ENCODE data around the gene GAREM1.

DNA sequence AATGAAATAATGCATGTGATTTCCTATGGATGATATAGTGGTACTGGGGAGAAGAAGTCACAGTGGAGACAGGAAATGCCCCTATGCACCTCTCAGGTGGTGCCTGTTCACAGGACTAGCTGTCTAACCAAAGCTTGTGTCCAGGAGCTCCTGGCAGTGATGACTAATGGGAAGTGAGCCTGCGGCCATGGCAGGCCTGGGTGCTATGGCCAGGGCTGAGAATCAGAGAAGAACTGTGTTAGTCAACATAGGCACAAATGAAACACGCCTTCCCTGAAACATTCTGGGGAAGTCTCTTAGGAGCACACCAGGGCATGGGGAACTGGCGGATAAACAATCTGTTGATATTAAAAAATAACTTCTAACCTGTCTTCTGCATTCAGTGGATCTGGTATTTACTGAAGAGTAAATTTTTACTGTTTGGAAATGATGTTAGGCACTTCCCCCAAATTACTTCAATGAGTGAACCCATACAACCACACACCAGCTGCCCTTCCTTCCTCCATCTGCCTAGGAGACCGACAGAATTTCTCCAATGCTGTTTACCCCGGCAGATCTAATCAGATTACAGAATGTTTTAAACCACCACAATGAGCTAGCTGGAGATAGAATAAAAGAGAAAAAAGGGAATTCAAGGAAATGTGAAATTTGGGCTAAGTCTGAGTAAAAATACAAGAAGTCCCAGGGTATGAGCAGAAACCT lies 213.4 kb downstream of the GAREM1 start:
- TF ChIP-seq, protein P1, sequence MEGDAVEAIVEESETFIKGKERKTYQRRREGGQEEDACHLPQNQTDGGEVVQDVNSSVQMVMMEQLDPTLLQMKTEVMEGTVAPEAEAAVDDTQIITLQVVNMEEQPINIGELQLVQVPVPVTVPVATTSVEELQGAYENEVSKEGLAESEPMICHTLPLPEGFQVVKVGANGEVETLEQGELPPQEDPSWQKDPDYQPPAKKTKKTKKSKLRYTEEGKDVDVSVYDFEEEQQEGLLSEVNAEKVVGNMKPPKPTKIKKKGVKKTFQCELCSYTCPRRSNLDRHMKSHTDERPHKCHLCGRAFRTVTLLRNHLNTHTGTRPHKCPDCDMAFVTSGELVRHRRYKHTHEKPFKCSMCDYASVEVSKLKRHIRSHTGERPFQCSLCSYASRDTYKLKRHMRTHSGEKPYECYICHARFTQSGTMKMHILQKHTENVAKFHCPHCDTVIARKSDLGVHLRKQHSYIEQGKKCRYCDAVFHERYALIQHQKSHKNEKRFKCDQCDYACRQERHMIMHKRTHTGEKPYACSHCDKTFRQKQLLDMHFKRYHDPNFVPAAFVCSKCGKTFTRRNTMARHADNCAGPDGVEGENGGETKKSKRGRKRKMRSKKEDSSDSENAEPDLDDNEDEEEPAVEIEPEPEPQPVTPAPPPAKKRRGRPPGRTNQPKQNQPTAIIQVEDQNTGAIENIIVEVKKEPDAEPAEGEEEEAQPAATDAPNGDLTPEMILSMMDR (IDR thresholded peaks at IDR 0.05), result no peak
- TF ChIP-seq POLR2A (IDR thresholded peaks at IDR 0.05), result no peak

Data from upper lobe of left lung (tissue), 4 donors.